ENCODE data around the gene POLE.

GRCh38 chr12:132634411-132634990 is 52.6 kb downstream of the POLE start:
- TF ChIP-seq POLR2A (IDR thresholded peaks at IDR 0.05) = no peak
- no peak for TF ChIP-seq CTCF (IDR thresholded peaks at IDR 0.05)

Data from Peyer's patch (tissue), 4 donors.